Measurements from ENCODE around the gene NR4A3. TPM values are rescaled to one million over a fixed set of nuclear protein-coding genes. Genes with fewer than 3 reads are reported as not detected.

NR4A3 gene
- total RNA-seq, 1 experiment from 2014 or later, result 0.24 TPM

- Histone ChIP-seq H3K27me3 (ENCODE audit: insufficient read depth, low read length) (no peaks in the 10 kb centered on the region), H2BK20ac (ENCODE audit: low read depth, low read length, poor library complexity, severe bottlenecking) (no peak overlapping the region), H3K9ac (ENCODE audit: extremely low read depth, insufficient read length, low read length) (peak overlapping the region; percentile 89), H3K23me2 (ENCODE audit: insufficient read length, low read depth, low read length, poor library complexity, severe bottlenecking) (peaks cover 7% of the 10 kb centered on the region), H3K4ac (ENCODE audit: low read depth, low read length) (no peak overlapping the region), H3K79me1 (ENCODE audit: insufficient read depth, low read depth, low read length, poor library complexity, severe bottlenecking) (no peaks in the 10 kb centered on the region), H4K91ac (ENCODE audit: insufficient read length, low read depth, low read length) (no peak overlapping the region), H2BK12ac (ENCODE audit: insufficient read length, low read depth, low read length) (no peak overlapping the region), H3K18ac (ENCODE audit: insufficient read length, low read depth, low read length) (peak overlapping the region; percentile 95), H2AK5ac (ENCODE audit: insufficient read length, low read length) (no peak overlapping the region), H4K5ac (ENCODE audit: insufficient read length, low read depth, low read length) (peak overlapping the region; percentile 50), H3T11ph (ENCODE audit: low read length) (no peak overlapping the region), H3K14ac (ENCODE audit: insufficient read depth, low read length) (peak overlapping the region; percentile 96; the same call in 1 of the 2 replicates), H3K9me3 (ENCODE audit: control insufficient read depth, low read depth, low read length) (no peaks in the 10 kb centered on the region), H3K56ac (ENCODE audit: insufficient read length, low read depth, low read length) (peak overlapping the region; percentile 40), H3K4me1 (ENCODE audit: insufficient read depth, low read length) (peaks cover 5% of the 10 kb centered on the region; the same call in 1 of the 2 replicates), H2BK120ac (ENCODE audit: low read depth, low read length, poor library complexity, severe bottlenecking) (no peak overlapping the region), H3K79me2 (ENCODE audit: insufficient read depth, low read length) (no peaks in the 10 kb centered on the region), H2BK5ac (ENCODE audit: insufficient read length, low read length) (no peak overlapping the region), H2AFZ (ENCODE audit: low read length) (no peak overlapping the region), H2BK15ac (ENCODE audit: low read depth, low read length) (no peak overlapping the region), H3K27ac (ENCODE audit: insufficient read length, low read depth, low read length) (no peak overlapping the region), H4K20me1 (ENCODE audit: control insufficient read depth, insufficient read depth, insufficient read length) (no peaks in the 10 kb centered on the region), H3K23ac (ENCODE audit: insufficient read length, low read depth, low read length) (no peak overlapping the region), H3K4me2 (ENCODE audit: insufficient read depth, insufficient read length, low read length) (peak overlapping the region; percentile 89), H4K8ac (replicated peaks; ENCODE audit: insufficient read length, low read depth, low read length) (no peak overlapping the region)
- WGBS (ENCODE audit: extremely low coverage, insufficient read length, low lambda C conversion rate), result no CpG with 5 or more reads among the region's 9 CpGs
- H3K4me1 Mint-ChIP-seq, result peaks cover 27 to 34% of the 10 kb centered on the region in 2 experiments
- peaks cover 5% of the 10 kb centered on the region for H3K27me3 Mint-ChIP-seq (ENCODE audit: low read depth)
- H3K4me3 Mint-ChIP-seq, result peak overlapping the region; percentile 87 to 93
- no peak for TF ChIP-seq CTCF (conservative IDR thresholded peaks at IDR 0.05)
- H3K9me3 Mint-ChIP-seq, result no peaks in the 10 kb centered on the region
- H3K36me3 Mint-ChIP-seq (ENCODE audit: insufficient read depth in 1 of 3, low read depth in 3 of 3), result peaks cover 0 to 5% (median 5%) of the 10 kb centered on the region in 3 experiments; a peak in 3 of 7 replicates
- DNase-seq, result no peak
- peak overlapping the region; percentile 69 to 94 (median 93); a peak in 5 of 7 replicates for H3K27ac Mint-ChIP-seq
Measured at GRCh38 chr9:99907208-99907532, 85.5 kb downstream of the NR4A3 start.

Measured in H9 (cell line).